ENCODE results near the gene SERINC3.
"Not testable (repeated sequence)": the region's sequence is repeated elsewhere in the genome, so short reads cannot be mapped to it uniquely, and the experiment has no call there.

The SERINC3 gene

DNA sequence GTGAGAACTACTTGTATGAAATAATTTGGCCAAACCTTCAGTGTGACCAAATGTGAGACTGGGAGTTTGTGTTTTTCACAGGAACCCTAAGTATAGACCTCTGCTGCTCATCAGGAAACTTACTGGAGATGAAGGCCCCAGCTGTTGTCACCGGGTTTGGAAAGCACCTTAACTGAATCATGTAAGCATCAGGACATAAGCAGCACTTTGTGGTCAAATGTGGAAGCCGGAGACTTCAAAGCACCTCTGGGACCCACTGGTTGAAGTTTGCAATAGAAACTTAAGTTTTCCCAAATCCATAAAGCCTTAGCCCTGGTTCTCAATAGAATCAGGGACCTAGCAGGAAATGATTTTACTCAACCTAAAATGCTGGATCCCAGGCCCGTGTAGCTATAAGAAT, 31.9 kb downstream of the SERINC3 start:
- no peak for DNase-seq

DNA sequence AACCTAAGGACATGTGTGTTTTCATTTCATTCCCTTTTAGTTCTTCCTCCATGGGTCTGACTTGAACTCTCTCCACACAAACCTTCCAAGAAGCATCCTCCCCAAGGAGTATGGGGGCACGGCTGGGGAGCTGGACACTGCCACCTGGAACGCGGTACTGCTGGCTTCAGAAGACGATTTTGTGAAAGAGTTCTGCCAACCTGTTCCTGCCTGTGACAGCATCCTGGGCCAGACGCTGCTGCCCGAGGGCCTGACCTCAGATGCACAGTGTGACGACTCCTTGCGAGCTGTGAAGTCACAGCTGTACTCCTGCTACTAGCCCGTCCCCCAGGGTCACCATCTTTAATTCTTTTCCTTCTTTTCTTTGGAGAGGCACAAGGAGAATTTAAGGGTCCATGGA, 32.6 kb downstream of the SERINC3 start:
- no peak for DNase-seq

GRCh38 chr20:44488551-44488950, 33.3 kb downstream of the SERINC3 start:
- DNase-seq = no peak

GRCh38 chr20:44485830-44486198, 36.1 kb downstream of the SERINC3 start:
- DNase-seq = no peak

- no peak for DNase-seq
These were observed 36.6 kb downstream of the SERINC3 start for GRCh38 chr20:44485078-44485829.

GRCh38 chr20:44483112-44483511, 38.8 kb downstream of the SERINC3 start:
- DNase-seq = no peak

GRCh38 chr20:44481719-44482416, 40.0 kb downstream of the SERINC3 start:
- DNase-seq = no peak

- DNase-seq = no peak
These were observed 41.8 kb downstream of the SERINC3 start for GRCh38 chr20:44480097-44480496.

DNA sequence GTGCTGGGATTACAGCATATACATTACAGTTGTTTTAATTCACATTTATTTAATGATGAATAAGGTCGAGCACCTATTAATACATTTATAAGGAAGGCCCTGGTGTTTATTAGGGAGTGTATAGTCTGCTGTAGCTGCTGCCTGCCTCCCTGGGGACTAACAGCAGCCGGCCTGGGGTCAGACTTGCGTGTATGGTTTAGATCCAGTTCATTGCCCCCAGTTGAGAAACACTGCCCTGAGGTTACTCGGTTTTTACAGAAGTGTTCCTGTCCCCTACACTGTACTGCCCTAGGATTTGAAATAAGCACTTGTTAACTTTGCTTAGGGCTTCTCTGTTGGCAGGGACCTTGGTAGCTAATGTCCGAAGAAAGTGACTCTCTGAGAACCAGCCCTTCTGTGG, 42.2 kb downstream of the SERINC3 start:
- DNase-seq = no peak

GRCh38 chr20:44478206-44478605, 43.7 kb downstream of the SERINC3 start:
- DNase-seq = no peak

GRCh38 chr20:44477151-44477550, 44.7 kb downstream of the SERINC3 start:
- DNase-seq = no peak

DNA sequence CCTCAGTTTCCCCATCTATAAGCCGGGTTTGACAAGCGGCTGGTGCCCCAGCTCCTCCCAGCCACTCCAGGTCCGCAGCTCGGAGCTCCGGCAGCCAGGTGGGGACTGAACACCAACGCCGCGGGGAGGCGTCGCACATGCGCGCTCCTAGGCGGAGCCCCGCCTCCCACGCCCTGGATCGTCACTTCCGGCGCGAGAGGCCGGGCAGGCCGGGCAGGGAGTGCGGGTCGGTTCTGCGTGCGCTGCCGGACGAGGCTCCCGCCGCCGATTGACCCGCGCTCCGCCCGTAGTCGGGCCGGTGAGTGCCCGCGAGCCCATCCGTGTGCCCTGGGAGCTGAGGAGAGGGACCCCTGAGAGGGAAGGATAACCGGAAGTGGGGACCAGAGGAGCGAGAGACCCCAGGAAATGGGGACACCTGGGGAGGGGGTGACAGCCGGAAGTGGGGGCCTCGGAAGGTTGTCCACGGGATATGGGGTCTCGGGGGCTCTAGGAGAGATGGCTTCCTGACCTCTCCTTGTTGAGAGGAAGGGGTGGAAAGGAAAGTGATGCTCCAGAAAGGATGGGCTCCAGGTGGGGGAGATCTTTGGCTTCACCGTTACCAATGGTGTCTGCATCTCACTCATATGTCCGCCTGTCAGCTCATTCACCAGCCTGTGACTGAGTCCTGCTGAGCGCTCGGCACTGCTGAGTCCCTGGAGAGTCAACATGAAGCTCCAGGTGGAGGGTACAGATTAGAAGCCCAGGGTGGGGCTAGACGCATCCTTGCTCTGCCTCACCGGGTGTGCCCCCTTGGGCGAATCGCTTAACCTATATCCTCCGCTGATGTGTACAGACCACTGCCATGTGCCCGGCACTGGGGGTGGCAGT, 45.9 kb downstream of the SERINC3 start, which contains the start of gene TTPAL:
TTPAL (plus strand) TSS at position 181 of the 867 bp plus-strand sequence. CDS start 4,126 bp downstream, outside the sequence.
- DNase-seq = peak; percentile 19

DNA sequence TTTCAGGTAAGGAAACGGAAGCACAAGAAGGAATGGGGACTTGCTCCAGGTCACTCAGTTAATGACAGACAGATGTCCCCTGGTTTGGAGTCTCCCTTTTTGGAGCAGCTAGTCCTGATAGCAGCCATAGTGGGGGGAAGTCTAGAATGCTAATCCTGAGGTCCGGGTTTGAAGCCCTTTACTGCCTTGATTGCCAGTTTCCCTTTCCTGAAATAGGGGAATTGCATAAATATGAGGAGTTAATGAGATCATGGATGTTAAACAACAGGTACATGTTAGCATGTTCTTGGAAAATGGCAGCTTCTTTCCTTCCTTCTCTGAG, 46.5 kb downstream of the SERINC3 start:
- no peak for DNase-seq

GRCh38 chr20:44472283-44472682, 49.6 kb downstream of the SERINC3 start:
- DNase-seq = not testable (repeated sequence)

DNA sequence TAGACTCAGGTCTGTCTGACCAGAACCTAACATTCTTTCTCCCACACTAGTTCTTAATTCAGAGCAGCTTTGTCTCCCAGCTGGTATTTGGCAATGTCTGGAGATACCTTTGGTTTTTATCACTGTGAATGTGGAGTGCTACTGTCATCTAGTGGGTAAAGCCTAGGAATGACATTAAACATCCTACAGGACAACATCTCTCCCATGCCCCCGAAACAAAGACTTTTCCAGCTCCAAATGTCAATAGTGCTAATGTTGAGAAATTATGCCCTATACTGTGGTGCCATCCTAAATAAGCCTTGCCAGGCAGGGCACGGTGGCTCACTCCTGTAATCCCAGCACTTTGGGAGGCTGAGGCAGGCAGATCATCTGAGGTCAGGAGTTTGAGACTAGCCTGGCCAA, 50.4 kb downstream of the SERINC3 start:
- DNase-seq = no peak

DNA sequence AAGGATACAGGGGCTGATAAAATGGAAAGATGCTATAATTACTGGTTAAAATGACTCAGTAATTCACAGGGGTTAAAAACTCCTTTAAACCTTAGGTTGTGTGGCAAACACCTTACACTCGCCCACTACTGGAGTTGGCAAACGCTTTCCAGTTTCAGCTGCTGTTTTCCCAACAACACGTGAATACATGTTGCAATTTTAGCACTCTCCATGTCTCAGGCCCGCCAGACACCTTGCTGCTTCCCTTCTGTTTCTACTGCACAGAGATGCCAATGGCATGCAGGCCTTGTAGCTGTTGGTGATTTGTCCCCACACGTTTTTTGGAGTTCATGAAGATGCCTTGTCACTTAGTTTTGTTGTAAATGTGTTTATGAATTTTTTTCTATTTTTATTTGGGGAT, 51.5 kb downstream of the SERINC3 start:
- no peak for DNase-seq

- no peak for DNase-seq
These were observed 53.7 kb downstream of the SERINC3 start for GRCh38 chr20:44468044-44468782.

- no peak for DNase-seq
These were observed 54.5 kb downstream of the SERINC3 start for GRCh38 chr20:44467289-44467883.

- no peak for DNase-seq
These were observed 56.8 kb downstream of the SERINC3 start for GRCh38 chr20:44465001-44465560.

DNA sequence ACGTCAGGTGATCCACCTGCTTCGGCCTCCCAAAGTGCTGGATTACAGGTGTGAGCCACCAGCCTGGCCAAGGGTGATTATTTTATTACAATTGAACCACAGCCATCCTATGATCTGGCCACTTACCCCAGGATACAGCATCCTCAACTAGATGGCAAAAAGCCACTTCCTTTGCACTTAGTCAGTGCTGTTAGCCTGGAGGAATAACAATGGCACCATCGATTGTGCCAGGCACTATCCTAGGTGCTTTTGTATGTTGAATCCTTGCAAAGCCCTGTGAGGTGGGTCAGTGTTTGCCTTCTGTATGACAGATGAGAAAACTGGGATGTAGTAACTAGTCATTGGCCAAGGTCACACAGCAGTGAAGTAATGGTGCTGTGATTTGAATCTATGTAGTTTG, 57.4 kb downstream of the SERINC3 start:
- DNase-seq = no peak

GRCh38 chr20:44463466-44463865, 58.4 kb downstream of the SERINC3 start:
- no peak for DNase-seq

- no peak for DNase-seq
These were observed 60.1 kb downstream of the SERINC3 start for GRCh38 chr20:44461803-44462174.
